Transverse colon (tissue), 4 donors: ENCODE results near the gene POLR2E.

Experiments
- POLR2A ChIP-seq: fragments of 450-650 bp; IDR thresholded peaks from one replicate; pipeline ENCODE4 v1.6.1; 2016; ENCODE audit warnings: antibody characterized with exemption, mild to moderate bottlenecking, moderate library complexity
- POLR2AphosphoS5 ChIP-seq, 3 donors: sonication (generic); formaldehyde crosslinking; IDR thresholded peaks; one replicate each; pipeline ENCODE4 v1.6.1; 2016; ENCODE audit warnings: antibody characterized with exemption in 3 of 3
- TF ChIP-seq, protein P1 (sequence below), 5 experiments: fragments of 200-600 bp in 3 of 5; fragments of 450-650 bp in 2 of 5; sonication (generic) in 3 of 5; IDR thresholded peaks; 1 replicate in 2 of 5; 2 replicates in 3 of 5; pipeline ENCODE4 v1.5.1; 2016 to 2017; ENCODE audit warnings: antibody characterized with exemption in 5 of 5, inconsistent platforms in 3 of 5, mild to moderate bottlenecking in 2 of 5, moderate library complexity in 1 of 5

DNA sequence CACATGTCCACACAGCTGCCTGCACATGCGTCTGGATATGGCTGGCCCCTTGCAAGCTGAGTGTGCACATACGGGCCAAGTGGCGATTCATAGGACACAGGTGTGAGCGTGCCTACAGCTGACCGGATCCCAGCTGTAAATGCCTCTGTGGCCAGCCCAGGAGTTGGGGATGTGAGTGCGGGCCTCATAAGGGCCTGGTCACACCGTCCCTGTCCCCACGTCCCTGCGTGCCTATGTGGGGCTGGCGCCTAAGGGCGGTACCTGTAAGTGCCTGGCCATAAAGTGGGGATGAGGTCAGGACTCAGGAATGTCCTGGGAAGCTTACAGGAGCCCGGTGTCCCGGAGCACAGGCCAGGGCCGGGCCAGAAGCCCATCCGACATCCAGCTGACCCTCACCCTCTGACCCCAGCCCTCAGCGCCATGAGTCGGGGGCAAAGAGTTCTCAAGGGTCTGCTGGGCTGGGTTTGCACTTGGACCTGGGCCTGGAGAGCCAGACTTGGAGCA is 29.5 kb downstream of the POLR2E start:
- TF ChIP-seq POLR2AphosphoS5 (IDR thresholded peaks at IDR 0.05): peak in 2 of 3 donors; percentile 55 to 68
- TF ChIP-seq, protein P1, sequence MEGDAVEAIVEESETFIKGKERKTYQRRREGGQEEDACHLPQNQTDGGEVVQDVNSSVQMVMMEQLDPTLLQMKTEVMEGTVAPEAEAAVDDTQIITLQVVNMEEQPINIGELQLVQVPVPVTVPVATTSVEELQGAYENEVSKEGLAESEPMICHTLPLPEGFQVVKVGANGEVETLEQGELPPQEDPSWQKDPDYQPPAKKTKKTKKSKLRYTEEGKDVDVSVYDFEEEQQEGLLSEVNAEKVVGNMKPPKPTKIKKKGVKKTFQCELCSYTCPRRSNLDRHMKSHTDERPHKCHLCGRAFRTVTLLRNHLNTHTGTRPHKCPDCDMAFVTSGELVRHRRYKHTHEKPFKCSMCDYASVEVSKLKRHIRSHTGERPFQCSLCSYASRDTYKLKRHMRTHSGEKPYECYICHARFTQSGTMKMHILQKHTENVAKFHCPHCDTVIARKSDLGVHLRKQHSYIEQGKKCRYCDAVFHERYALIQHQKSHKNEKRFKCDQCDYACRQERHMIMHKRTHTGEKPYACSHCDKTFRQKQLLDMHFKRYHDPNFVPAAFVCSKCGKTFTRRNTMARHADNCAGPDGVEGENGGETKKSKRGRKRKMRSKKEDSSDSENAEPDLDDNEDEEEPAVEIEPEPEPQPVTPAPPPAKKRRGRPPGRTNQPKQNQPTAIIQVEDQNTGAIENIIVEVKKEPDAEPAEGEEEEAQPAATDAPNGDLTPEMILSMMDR (IDR thresholded peaks at IDR 0.05): no peak
- peak; percentile 39 for TF ChIP-seq POLR2A
